Measurements from ENCODE around the gene OS9.
A peak's percentile ranks its signal among the peaks of the same experiment; 100 is the strongest.
"Not testable (repeated sequence)": the region's sequence is repeated elsewhere in the genome, so short reads cannot be mapped to it uniquely, and the experiment has no call there.

Gene OS9

DNA sequence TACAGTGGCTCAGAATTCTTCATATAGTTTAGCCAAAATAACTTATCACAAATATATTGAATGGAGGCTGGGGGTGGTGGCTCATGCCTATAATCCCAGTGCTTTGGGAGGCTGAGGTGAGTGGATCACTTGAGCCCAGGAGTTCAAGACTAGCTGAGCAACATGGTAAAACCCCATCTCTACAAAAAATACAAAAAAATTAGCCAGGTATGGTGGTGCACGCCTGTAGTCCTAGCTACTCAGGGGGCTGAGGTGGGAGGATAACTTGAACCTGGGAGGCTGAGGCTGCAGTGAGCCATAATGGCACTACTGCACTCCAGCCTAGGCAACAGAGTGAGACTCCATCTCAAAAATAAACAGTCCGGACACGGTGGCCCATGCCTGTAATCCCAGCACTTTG is 22.1 kb upstream of the OS9 start:
- H3K36me3 ChIP-seq (replicated peaks); H3K9me3 ChIP-seq; DNase-seq (ENCODE audit: low spot score in 2 of 2); in situ Hi-C loops (cut with MboI; ENCODE audit: low sequenced_read_pairs); H3K27me3 ChIP-seq (ENCODE audit: low read depth); H3K4me1 ChIP-seq; H3K4me3 ChIP-seq: not testable (repeated sequence)

DNA sequence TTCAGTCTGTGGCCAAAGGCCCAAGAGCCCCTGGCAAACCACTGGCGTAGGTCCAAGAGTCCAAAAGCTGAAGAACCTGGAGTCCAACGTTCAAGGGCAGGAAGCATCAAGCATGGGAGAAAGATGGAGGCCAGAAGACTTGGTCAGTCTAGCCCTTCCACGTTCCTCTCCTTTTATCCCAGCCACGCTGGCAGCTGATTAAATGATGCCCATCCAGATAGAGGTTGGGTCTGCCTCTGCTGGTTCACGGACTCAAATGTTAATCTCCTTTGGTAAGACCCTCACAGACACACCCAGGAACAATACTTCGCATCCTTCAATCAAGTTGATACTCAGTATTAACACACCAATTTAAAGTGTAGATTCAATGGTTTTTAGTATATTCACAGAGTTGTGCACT is 21.1 kb upstream of the OS9 start:
- in situ Hi-C loops (cut with MboI; ENCODE audit: low sequenced_read_pairs), result no loop called here
- Histone ChIP-seq H3K9me3 (no peaks in the 10 kb centered on the region), H3K4me1 (no peaks in the 10 kb centered on the region), H3K4me3 (no peak overlapping the region), H3K27me3 (ENCODE audit: low read depth) (no peaks in the 10 kb centered on the region), H3K36me3 (replicated peaks) (no peaks in the 10 kb centered on the region)
- DNase-seq (ENCODE audit: low spot score in 2 of 2), result no peak

GRCh38 chr12:57674691-57675090 is 19.2 kb upstream of the OS9 start:
- DNase-seq (ENCODE audit: low spot score in 2 of 2), result no peak
- Histone ChIP-seq H3K4me3 (no peak overlapping the region), H3K4me1 (no peaks in the 10 kb centered on the region), H3K9me3 (no peaks in the 10 kb centered on the region), H3K27me3 (ENCODE audit: low read depth) (no peaks in the 10 kb centered on the region), H3K36me3 (replicated peaks) (no peaks in the 10 kb centered on the region)
- in situ Hi-C loops (cut with MboI; ENCODE audit: low sequenced_read_pairs), result no loop called here

GRCh38 chr12:57677947-57678346 is 16.0 kb upstream of the OS9 start:
- DNase-seq (ENCODE audit: low spot score in 2 of 2); H3K4me1 ChIP-seq; in situ Hi-C loops (cut with MboI; ENCODE audit: low sequenced_read_pairs); H3K36me3 ChIP-seq (replicated peaks); H3K4me3 ChIP-seq; H3K27me3 ChIP-seq (ENCODE audit: low read depth); H3K9me3 ChIP-seq: not testable (repeated sequence)

GRCh38 chr12:57679697-57680096 is 14.2 kb upstream of the OS9 start:
- in situ Hi-C loops (cut with MboI; ENCODE audit: low sequenced_read_pairs), result no loop called here
- Histone ChIP-seq H3K4me1 (no peaks in the 10 kb centered on the region), H3K36me3 (replicated peaks) (no peaks in the 10 kb centered on the region)

DNA sequence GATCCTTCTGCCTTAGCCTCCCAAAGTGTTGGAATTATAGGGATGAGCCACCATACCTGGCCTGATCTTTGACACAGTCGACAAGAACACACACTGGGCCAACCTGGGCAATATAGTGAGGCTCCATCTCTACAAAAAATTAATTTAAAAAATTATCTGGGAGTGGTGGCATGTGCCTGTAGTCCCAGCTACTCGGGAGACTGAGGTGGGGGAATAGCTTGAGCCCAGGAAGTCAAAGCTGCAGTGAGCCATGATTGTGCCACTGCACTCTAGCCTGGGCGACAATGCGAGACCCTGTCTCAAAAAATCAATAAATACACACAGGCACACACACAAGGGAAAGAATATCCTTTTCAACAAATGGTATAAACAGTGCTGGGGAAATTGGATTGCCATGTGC is 6.1 kb upstream of the OS9 start:
- Histone ChIP-seq H3K36me3 (replicated peaks) (no peaks in the 10 kb centered on the region), H3K9me3 (no peaks in the 10 kb centered on the region; the same call in 1 of the 2 replicates), H3K4me1 (no peaks in the 10 kb centered on the region), H3K4me3 (no peak overlapping the region), H3K27me3 (ENCODE audit: low read depth) (peaks cover 8% of the 10 kb centered on the region)
- no peak for DNase-seq (ENCODE audit: low spot score in 2 of 2)
- in situ Hi-C loops (cut with MboI; ENCODE audit: low sequenced_read_pairs), result no loop called here

More at GRCh38 chr12:57679697-57680096, 14.2 kb upstream of the OS9 start:
- DNase-seq (ENCODE audit: low spot score in 2 of 2), result no peak
- Histone ChIP-seq H3K9me3 (no peaks in the 10 kb centered on the region), H3K27me3 (ENCODE audit: low read depth) (no peaks in the 10 kb centered on the region), H3K4me3 (no peak overlapping the region)

- H3K4me1 ChIP-seq, result no peaks in the 10 kb centered on the region; the same call in 1 of the 2 replicates
- H3K27me3 ChIP-seq (ENCODE audit: low read depth), result peaks cover 8% of the 10 kb centered on the region
- no peaks in the 10 kb centered on the region; the same call in 1 of the 2 replicates for H3K9me3 ChIP-seq
- no peak overlapping the region for H3K4me3 ChIP-seq
- in situ Hi-C loops (cut with MboI; ENCODE audit: low sequenced_read_pairs), result no loop called here
- no peak for DNase-seq (ENCODE audit: low spot score in 2 of 2)
- H3K36me3 ChIP-seq (replicated peaks), result no peaks in the 10 kb centered on the region
These were observed 5.0 kb upstream of the OS9 start for GRCh38 chr12:57688931-57689330.

- Histone ChIP-seq H3K9me3 (no peaks in the 10 kb centered on the region; the same call in 1 of the 2 replicates), H3K4me1 (no peaks in the 10 kb centered on the region; the same call in 1 of the 2 replicates), H3K36me3 (replicated peaks) (no peaks in the 10 kb centered on the region), H3K27me3 (ENCODE audit: low read depth) (peaks cover 3% of the 10 kb centered on the region; the same call in 1 of the 2 replicates), H3K4me3 (no peak overlapping the region)
- no peak for DNase-seq (ENCODE audit: low spot score in 2 of 2)
- in situ Hi-C loops (cut with MboI; ENCODE audit: low sequenced_read_pairs), result no loop called here
These were observed 1.4 kb upstream of the OS9 start for GRCh38 chr12:57692500-57692899.

DNA sequence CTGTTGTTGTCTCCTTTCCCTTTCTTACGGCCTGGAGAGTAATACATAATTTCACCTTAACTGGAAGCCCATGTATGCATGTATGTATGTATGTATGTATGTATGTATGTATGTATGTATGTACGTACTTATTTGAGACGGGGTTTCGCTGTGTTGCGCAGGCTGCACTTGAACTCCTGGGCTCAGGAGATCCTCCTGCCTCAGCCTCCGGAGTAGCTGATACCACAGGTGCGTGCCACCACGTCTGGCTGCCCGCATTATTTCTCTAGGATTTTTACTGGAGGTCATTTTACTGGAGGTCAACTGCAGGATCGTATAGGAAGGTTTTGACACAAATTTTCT is 644 bp upstream of the OS9 start:
- DNase-seq (ENCODE audit: low spot score in 2 of 2), result peak in 1 of 2 experiments; percentile 13
- Histone ChIP-seq H3K9me3 (no peaks in the 10 kb centered on the region; the same call in 1 of the 2 replicates), H3K4me3 (peak overlapping the region; percentile 6; the same call in 1 of the 2 replicates), H3K4me1 (no peaks in the 10 kb centered on the region; the same call in 1 of the 2 replicates), H3K27me3 (ENCODE audit: low read depth) (0 out of 2 replicates have a peak, but pooled peaks cover 3% of the 10 kb centered on the region), H3K36me3 (replicated peaks) (peaks cover 3% of the 10 kb centered on the region; the same call in 1 of the 2 replicates)
- in situ Hi-C loops (cut with MboI; ENCODE audit: low sequenced_read_pairs), result no loop called here

GRCh38 chr12:57694459-57695019 is 607 bp downstream of the OS9 start:
- no peaks in the 10 kb centered on the region for H3K9me3 ChIP-seq
- in situ Hi-C loops (cut with MboI; ENCODE audit: low sequenced_read_pairs), result no loop called here
- H3K4me3 ChIP-seq, result peak overlapping the region; percentile 86
- no peaks in the 10 kb centered on the region for H3K27me3 ChIP-seq (ENCODE audit: low read depth)
- peak in 1 of 2 experiments; percentile 55 for DNase-seq (ENCODE audit: low spot score in 2 of 2)
- H3K36me3 ChIP-seq (replicated peaks), result peaks cover 3% of the 10 kb centered on the region; the same call in 1 of the 2 replicates
- H3K4me1 ChIP-seq, result no peaks in the 10 kb centered on the region; the same call in 1 of the 2 replicates

GRCh38 chr12:57695770-57696432 is 2.0 kb downstream of the OS9 start:
- no peaks in the 10 kb centered on the region for H3K27me3 ChIP-seq (ENCODE audit: low read depth)
- no peaks in the 10 kb centered on the region for H3K9me3 ChIP-seq
- peaks cover 3% of the 10 kb centered on the region; the same call in 1 of the 2 replicates for H3K36me3 ChIP-seq (replicated peaks)
- no peak for DNase-seq (ENCODE audit: low spot score in 2 of 2)
- in situ Hi-C loops (cut with MboI; ENCODE audit: low sequenced_read_pairs), result no loop called here
- no peak overlapping the region for H3K4me3 ChIP-seq
- no peaks in the 10 kb centered on the region; the same call in 1 of the 2 replicates for H3K4me1 ChIP-seq

DNA sequence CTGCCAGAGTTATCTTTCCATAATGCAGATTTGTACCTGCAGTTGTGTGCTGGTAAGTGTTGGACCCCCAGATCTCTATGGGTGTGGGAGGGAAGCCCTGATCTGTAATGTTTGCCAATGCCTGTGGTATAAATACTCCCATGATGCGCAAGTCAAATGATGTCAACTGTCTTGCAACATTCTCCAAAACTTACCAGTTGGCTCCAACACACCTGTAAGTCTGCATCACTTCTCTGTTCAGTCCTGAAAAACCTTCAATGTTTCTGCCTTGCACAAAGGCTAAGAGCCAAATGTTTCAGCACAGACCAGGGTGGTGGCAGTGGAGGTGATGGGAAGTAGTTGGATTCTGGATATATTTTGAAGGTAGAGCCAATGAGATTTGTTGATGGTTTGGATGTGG is 3.1 kb downstream of the OS9 start:
- H3K4me3 ChIP-seq, result no peak overlapping the region
- H3K36me3 ChIP-seq (replicated peaks), result peaks cover 3% of the 10 kb centered on the region; the same call in 1 of the 2 replicates
- H3K4me1 ChIP-seq, result no peaks in the 10 kb centered on the region; the same call in 1 of the 2 replicates
- H3K9me3 ChIP-seq, result no peaks in the 10 kb centered on the region
- DNase-seq (ENCODE audit: low spot score in 2 of 2), result no peak
- in situ Hi-C loops (cut with MboI; ENCODE audit: low sequenced_read_pairs), result no loop called here
- H3K27me3 ChIP-seq (ENCODE audit: low read depth), result no peaks in the 10 kb centered on the region

DNA sequence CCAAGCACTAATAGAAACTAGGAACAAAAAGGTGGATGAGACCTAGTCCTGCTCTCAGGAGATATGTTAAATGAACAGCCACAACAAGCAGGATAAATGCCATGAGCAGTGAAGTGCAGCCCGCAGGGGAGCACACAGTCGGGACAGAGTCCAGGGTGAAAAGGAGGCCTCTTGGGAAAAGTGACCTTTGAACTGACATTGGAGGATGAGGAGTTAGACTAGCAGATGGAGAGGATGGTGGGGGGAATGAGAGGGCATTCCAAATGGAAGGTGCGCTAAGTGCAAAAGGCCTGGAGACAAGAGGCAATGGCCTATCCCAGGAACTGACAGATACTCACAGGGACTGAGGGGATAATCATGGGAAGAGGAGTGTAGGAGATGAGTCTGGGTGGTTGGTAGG is 4.5 kb downstream of the OS9 start:
- H3K36me3 ChIP-seq (replicated peaks), result peaks cover 3% of the 10 kb centered on the region; the same call in 1 of the 2 replicates
- in situ Hi-C loops (cut with MboI; ENCODE audit: low sequenced_read_pairs), result no loop called here
- no peak overlapping the region for H3K4me3 ChIP-seq
- H3K9me3 ChIP-seq, result no peaks in the 10 kb centered on the region; the same call in 1 of the 2 replicates
- no peaks in the 10 kb centered on the region for H3K27me3 ChIP-seq (ENCODE audit: low read depth)
- H3K4me1 ChIP-seq, result no peaks in the 10 kb centered on the region; the same call in 1 of the 2 replicates
- no peak for DNase-seq (ENCODE audit: low spot score in 2 of 2)

GRCh38 chr12:57700317-57700716 is 6.4 kb downstream of the OS9 start:
- in situ Hi-C loops (cut with MboI; ENCODE audit: low sequenced_read_pairs), result no loop called here
- Histone ChIP-seq H3K4me1 (no peaks in the 10 kb centered on the region), H3K27me3 (ENCODE audit: low read depth) (no peaks in the 10 kb centered on the region), H3K4me3 (no peak overlapping the region), H3K36me3 (replicated peaks) (peaks cover 3% of the 10 kb centered on the region), H3K9me3 (no peaks in the 10 kb centered on the region; the same call in 1 of the 2 replicates)
- DNase-seq (ENCODE audit: low spot score in 2 of 2), result no peak
